ENCODE results near the gene LENG8. TPM values are rescaled to one million over a fixed set of nuclear protein-coding genes. Genes with fewer than 3 reads are reported as not detected.

LENG8 gene
- total and polyA plus RNA-seq, 5 donors, result 66.2 to 87.4 (median 75.4) TPM

GRCh38 chr19:54475706-54476105 is 26.7 kb downstream of the LENG8 start:
- Histone ChIP-seq H3K9me3 (ENCODE audit: control insufficient read depth, low read length) (no peaks in the 10 kb centered on the region), H3K4me1 (ENCODE audit: control insufficient read depth, insufficient read depth, low read length) (peaks cover 5% of the 10 kb centered on the region), H3K27ac (ENCODE audit: low read length) (no peak overlapping the region), H3K27me3 (ENCODE audit: control insufficient read depth, insufficient read depth) (no peaks in the 10 kb centered on the region), H3K4me3 (ENCODE audit: low read length) (no peak overlapping the region)
- no peak for ATAC-seq
- WGBS, result 89% methylated on average over 11 of the region's 11 CpGs
- peak in 1 of 3 donors; percentile 58 for DNase-seq
- intact Hi-C loops (cut with DNase I), result loop anchor here in 1 of 4 donors (10.0 kb wide), 1 partner anchor 199 kb away; no protein-coding TSS in a partner anchor

GRCh38 chr19:54477650-54478049 is 28.7 kb downstream of the LENG8 start:
- ATAC-seq (peak in 1 of 2 donors; percentile 44), DNase-seq (no peak)
- H3K27me3 ChIP-seq (ENCODE audit: control insufficient read depth, insufficient read depth), result no peaks in the 10 kb centered on the region
- 59% methylated on average over 3 of the region's 3 CpGs for WGBS
- no peak overlapping the region for H3K27ac ChIP-seq (ENCODE audit: low read length)
- H3K4me1 ChIP-seq (ENCODE audit: control insufficient read depth, insufficient read depth, low read length), result peaks cover 5% of the 10 kb centered on the region
- no peaks in the 10 kb centered on the region for H3K9me3 ChIP-seq (ENCODE audit: control insufficient read depth, low read length)
- intact Hi-C loops (cut with DNase I), result loop anchor here in 1 of 4 donors (10.0 kb wide), 1 partner anchor 197 kb away; no protein-coding TSS in a partner anchor
- no peak overlapping the region for H3K4me3 ChIP-seq (ENCODE audit: low read length)

DNA sequence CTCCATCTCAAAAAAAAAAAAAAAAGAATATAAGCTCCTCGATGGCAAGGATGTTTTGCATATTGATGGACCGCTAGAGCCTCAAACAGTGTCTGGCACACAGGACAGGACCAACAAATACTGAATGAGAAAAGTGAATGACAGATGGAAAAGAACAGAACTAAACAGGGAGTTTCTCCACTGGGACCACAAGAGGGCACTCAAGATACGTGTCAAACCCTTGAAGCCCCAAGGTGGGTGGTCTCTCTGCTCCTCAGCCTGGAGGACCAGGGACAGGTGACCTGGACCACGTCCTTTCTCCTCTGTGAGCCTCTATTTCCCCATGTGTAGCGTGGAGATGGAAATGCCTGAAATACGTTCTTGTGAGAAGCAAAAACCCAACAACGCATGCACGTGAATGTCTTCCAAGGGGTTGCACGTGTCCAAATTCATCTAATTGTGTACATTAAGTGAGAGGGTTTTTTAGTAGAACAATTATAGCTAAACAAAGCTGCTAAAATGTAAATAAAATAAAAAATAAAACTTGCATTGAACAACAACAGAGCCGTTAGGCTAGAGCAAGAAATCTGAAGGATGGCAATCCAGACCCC is 29.8 kb downstream of the LENG8 start:
- Histone ChIP-seq H3K27ac (ENCODE audit: low read length) (no peak overlapping the region), H3K4me3 (ENCODE audit: low read length) (no peak overlapping the region), H3K27me3 (ENCODE audit: control insufficient read depth, insufficient read depth) (no peaks in the 10 kb centered on the region), H3K9me3 (ENCODE audit: control insufficient read depth, low read length) (no peaks in the 10 kb centered on the region), H3K4me1 (ENCODE audit: control insufficient read depth, insufficient read depth, low read length) (no peaks in the 10 kb centered on the region)
- ATAC-seq, result peak in 1 of 2 donors; percentile 26
- intact Hi-C loops (cut with DNase I), result loop anchor here in 1 of 4 donors (10.0 kb wide), 1 partner anchor 196 kb away; no protein-coding TSS in a partner anchor
- 20% methylated on average over 10 of the region's 10 CpGs for WGBS
- DNase-seq, result no peak

DNA sequence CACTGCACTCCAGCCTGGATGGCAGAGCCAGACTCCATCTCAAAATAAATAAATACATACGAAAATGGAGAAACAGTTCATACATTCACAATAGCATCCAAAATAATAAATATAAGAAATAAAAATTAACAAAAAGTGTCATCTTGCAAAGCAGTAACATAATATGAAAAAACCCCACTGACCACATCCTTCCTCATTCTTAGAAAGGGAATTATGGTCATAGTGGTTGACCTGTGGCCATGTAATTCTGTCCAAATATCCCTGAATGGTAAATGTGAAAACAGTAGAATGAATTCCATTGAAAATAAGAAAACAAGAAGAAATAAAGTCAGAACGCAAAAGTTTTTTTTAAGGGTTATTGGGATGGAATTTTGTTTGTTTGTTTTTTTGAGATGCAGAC is 31.1 kb downstream of the LENG8 start:
- Histone ChIP-seq H3K27me3 (ENCODE audit: control insufficient read depth, insufficient read depth) (no peaks in the 10 kb centered on the region), H3K9me3 (ENCODE audit: control insufficient read depth, low read length) (no peaks in the 10 kb centered on the region), H3K4me1 (ENCODE audit: control insufficient read depth, insufficient read depth, low read length) (no peaks in the 10 kb centered on the region), H3K27ac (ENCODE audit: low read length) (no peak overlapping the region), H3K4me3 (ENCODE audit: low read length) (no peak overlapping the region)
- DNase-seq (no peak), ATAC-seq (no peak)
- intact Hi-C loops (cut with DNase I), result no loop called here
- WGBS, result 79% methylated on average over 2 of the region's 2 CpGs

DNA sequence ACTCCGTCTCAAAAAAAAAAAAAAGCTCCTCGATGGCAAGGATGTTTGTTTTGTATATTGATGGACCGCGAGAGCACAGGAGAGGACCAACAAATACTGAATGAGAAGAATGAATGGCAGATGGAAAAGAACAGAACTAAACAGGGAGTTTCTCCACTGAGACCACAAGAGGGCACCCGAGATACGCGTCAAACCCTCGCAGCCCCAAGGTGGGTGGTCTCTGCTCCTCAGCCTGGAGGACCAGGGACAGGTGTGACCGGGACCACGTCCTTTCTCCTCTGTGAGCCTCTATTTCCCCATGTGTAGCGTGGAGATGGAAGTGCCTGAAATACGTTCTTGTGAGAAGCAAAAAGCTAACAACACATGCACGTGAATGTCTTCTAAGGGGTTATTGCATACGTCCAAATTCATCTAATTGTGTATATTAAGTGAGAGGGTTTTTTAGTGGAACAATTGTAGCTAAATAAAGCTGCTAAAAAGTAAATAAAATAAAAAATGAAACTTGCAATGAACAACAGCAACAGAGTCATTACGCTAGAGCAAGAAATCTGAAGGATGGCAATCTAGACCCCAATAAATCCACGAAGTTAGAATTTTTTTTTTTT is 32.4 kb downstream of the LENG8 start:
- WGBS, result 12% methylated on average over 16 of the region's 16 CpGs
- no peaks in the 10 kb centered on the region for H3K9me3 ChIP-seq (ENCODE audit: control insufficient read depth, low read length)
- intact Hi-C loops (cut with DNase I), result no loop called here
- no peak overlapping the region for H3K27ac ChIP-seq (ENCODE audit: low read length)
- no peaks in the 10 kb centered on the region for H3K27me3 ChIP-seq (ENCODE audit: control insufficient read depth, insufficient read depth)
- ATAC-seq (peak in 1 of 2 donors; percentile 45), DNase-seq (no peak)
- H3K4me1 ChIP-seq (ENCODE audit: control insufficient read depth, insufficient read depth, low read length), result no peaks in the 10 kb centered on the region
- no peak overlapping the region for H3K4me3 ChIP-seq (ENCODE audit: low read length)

DNA sequence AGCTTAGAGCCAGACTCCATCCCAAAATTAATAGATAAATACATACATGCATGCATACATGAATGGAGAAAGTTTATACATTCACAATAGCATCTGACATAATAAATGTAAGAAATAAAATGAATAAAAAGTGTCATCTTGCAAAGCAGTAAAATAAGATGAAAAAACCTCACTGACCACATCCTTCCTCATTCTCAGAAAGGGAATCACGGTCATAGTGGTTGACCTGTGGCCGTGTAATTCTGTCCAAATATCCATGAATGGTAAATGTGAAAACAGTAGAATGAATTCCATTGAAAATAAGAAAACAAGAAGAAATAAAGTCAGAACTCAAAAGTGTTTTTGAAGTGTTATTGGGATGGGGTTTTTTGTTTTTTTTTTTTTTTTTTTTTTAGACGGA is 33.9 kb downstream of the LENG8 start:
- 69% methylated on average over 3 of the region's 3 CpGs for WGBS
- Histone ChIP-seq H3K9me3 (ENCODE audit: control insufficient read depth, low read length) (no peaks in the 10 kb centered on the region), H3K27me3 (ENCODE audit: control insufficient read depth, insufficient read depth) (no peaks in the 10 kb centered on the region), H3K27ac (ENCODE audit: low read length) (no peak overlapping the region), H3K4me3 (ENCODE audit: low read length) (no peak overlapping the region), H3K4me1 (ENCODE audit: control insufficient read depth, insufficient read depth, low read length) (no peaks in the 10 kb centered on the region)
- DNase-seq (no peak), ATAC-seq (no peak)
- intact Hi-C loops (cut with DNase I), result no loop called here

DNA sequence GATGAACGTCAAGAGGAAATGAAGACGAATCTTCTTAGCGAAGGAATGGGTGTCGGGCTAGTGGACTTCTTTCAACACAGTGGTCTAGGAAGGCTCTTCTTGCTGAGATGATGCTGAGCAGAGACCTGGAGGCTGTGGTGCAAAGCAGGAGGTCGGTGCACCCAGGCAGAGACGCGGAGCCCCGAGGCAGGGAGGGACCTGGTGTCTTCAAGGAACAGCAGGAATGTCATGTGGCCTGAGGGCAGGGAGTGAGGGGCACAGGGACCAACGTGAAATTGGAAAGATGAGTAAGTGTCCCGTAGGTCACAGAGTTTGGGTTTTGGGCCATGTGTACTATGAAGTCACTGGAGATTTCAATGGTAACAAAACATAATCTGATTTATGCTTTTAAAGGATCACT is 35.5 kb downstream of the LENG8 start:
- H3K9me3 ChIP-seq (ENCODE audit: control insufficient read depth, low read length), result no peaks in the 10 kb centered on the region
- H3K4me1 ChIP-seq (ENCODE audit: control insufficient read depth, insufficient read depth, low read length), result no peaks in the 10 kb centered on the region
- WGBS, result 81% methylated on average over 10 of the region's 10 CpGs
- H3K27ac ChIP-seq (ENCODE audit: low read length), result no peak overlapping the region
- intact Hi-C loops (cut with DNase I), result no loop called here
- DNase-seq (no peak), ATAC-seq (no peak)
- H3K27me3 ChIP-seq (ENCODE audit: control insufficient read depth, insufficient read depth), result no peaks in the 10 kb centered on the region
- H3K4me3 ChIP-seq (ENCODE audit: low read length), result no peak overlapping the region

DNA sequence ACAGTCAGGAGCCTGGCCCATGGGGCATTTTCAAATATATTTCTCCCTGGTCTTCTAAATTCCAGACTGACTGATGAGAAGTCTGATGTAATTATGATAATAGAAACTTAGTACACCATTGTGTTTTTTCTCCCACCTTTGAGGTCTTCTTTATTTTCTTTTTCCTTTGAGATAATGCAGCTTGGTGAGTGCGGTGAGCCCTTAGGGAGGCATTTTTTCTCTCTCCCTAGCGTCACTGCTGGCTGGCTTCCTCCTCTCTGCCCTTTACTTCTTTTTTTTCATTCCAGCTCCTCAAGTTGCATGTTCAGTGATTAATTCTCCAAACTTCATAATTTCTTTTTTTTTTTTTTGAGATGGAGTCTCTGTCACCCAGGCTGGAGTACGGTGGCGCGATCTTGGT is 36.9 kb downstream of the LENG8 start:
- Histone ChIP-seq H3K27me3 (ENCODE audit: control insufficient read depth, insufficient read depth) (no peaks in the 10 kb centered on the region), H3K27ac (ENCODE audit: low read length) (no peak overlapping the region), H3K4me1 (ENCODE audit: control insufficient read depth, insufficient read depth, low read length) (no peaks in the 10 kb centered on the region), H3K4me3 (ENCODE audit: low read length) (no peak overlapping the region), H3K9me3 (ENCODE audit: control insufficient read depth, low read length) (no peaks in the 10 kb centered on the region)
- no peak for DNase-seq
- WGBS, result 68% methylated on average over 5 of the region's 5 CpGs
- intact Hi-C loops (cut with DNase I), result loop anchor here in 1 of 4 donors (5.0 kb wide), 1 partner anchor 196 kb away; no protein-coding TSS in a partner anchor
- no peak for ATAC-seq

DNA sequence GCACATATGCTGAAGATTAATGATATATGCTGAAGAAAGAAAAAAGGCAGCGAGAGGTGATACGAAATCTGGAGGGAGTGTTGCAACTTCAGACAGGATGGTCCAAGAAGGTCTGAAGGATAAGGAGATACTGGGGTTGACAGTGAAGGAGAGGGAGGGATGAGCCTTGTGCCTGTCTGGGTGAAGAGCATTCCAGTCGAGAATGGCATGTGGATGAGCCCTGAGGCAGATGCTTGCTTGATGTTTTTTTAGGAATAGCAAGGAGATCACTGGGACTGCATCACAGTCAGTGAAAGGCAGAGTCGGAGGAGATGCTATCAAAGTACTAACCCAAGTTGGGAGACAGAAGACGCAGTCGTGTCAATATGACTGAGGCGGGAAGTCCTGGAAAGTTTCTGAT is 40.3 kb downstream of the LENG8 start:
- 57% methylated on average over 7 of the region's 7 CpGs for WGBS
- intact Hi-C loops (cut with DNase I), result loop anchor here in 1 of 4 donors (5.0 kb wide), 1 partner anchor 193 kb away; no protein-coding TSS in a partner anchor
- Histone ChIP-seq H3K9me3 (ENCODE audit: control insufficient read depth, low read length) (no peaks in the 10 kb centered on the region), H3K4me3 (ENCODE audit: low read length) (no peak overlapping the region), H3K4me1 (ENCODE audit: control insufficient read depth, insufficient read depth, low read length) (no peaks in the 10 kb centered on the region), H3K27me3 (ENCODE audit: control insufficient read depth, insufficient read depth) (no peaks in the 10 kb centered on the region), H3K27ac (ENCODE audit: low read length) (no peak overlapping the region)
- ATAC-seq (no peak), DNase-seq (no peak)

DNA sequence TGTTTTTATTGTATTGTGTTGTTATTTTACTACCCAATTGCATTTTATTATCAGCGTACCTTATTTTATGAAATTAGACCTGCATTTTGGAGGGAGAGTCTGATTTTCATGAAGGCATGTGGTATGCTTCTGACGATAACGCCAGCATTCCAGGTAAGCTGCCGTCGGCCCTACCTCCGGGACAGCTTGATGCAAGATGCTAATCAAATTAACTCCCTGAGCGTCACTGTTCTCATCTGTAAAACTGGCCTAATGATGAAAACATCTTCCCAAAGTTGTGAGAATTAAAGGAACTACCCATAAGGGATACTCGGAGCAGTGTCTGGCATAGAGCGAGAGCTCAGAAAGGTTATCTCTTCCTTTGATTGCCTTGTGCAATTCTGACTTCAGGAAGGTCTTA is 40.8 kb downstream of the LENG8 start:
- Histone ChIP-seq H3K9me3 (ENCODE audit: control insufficient read depth, low read length) (no peaks in the 10 kb centered on the region), H3K4me3 (ENCODE audit: low read length) (no peak overlapping the region), H3K27ac (ENCODE audit: low read length) (no peak overlapping the region), H3K4me1 (ENCODE audit: control insufficient read depth, insufficient read depth, low read length) (no peaks in the 10 kb centered on the region), H3K27me3 (ENCODE audit: control insufficient read depth, insufficient read depth) (no peaks in the 10 kb centered on the region)
- WGBS, result 48% methylated on average over 9 of the region's 9 CpGs
- intact Hi-C loops (cut with DNase I), result loop anchor here in 1 of 4 donors (5.0 kb wide), 1 partner anchor 193 kb away; no protein-coding TSS in a partner anchor
- ATAC-seq (no peak), DNase-seq (no peak)

- H3K27me3 ChIP-seq (ENCODE audit: control insufficient read depth, insufficient read depth), result no peaks in the 10 kb centered on the region
- ATAC-seq, result no peak
- H3K27ac ChIP-seq (ENCODE audit: low read length), result no peak overlapping the region
- H3K4me1 ChIP-seq (ENCODE audit: control insufficient read depth, insufficient read depth, low read length), result no peaks in the 10 kb centered on the region
- DNase-seq, result no peak
- 86% methylated on average over 18 of the region's 18 CpGs for WGBS
- H3K9me3 ChIP-seq (ENCODE audit: control insufficient read depth, low read length), result no peaks in the 10 kb centered on the region
- intact Hi-C loops (cut with DNase I), result no loop called here
- H3K4me3 ChIP-seq (ENCODE audit: low read length), result no peak overlapping the region
Measured at GRCh38 chr19:54492568-54492967, 43.6 kb downstream of the LENG8 start.

All from right cardiac atrium (tissue), 5 donors.